IPS DF 6.9 (cell line): ENCODE measurements around the gene GDAP1L1.
"Not testable (repeated sequence)": the region's sequence is repeated elsewhere in the genome, so short reads cannot be mapped to it uniquely, and the experiment has no call there.

ENCODE experiments used
- DNase-seq: peaks from one replicate; pipeline ENCODE4 v3.0.0-alpha.2; 2013; ENCODE audit warnings: low read depth, low spot score
- H3K27ac ChIP-seq: one replicate; pipeline ENCODE4 v1.5.1; 2013; ENCODE audit warnings: low read length, control low read depth
- H3K27me3 ChIP-seq: 2 replicates; pipeline ENCODE4 v1.6.1; 2013; ENCODE audit warnings: mild to moderate bottlenecking, low read length; ENCODE audit not compliant: control insufficient read depth, insufficient read depth
- H3K36me3 ChIP-seq: 2 replicates; pipeline ENCODE4 v1.6.1; 2013; ENCODE audit warnings: low read length; ENCODE audit not compliant: control insufficient read depth, insufficient read depth
- H3K4me1 ChIP-seq: 2 replicates; pipeline ENCODE4 v1.6.1; 2013; ENCODE audit warnings: low read length; ENCODE audit not compliant: control insufficient read depth, insufficient read depth
- H3K4me3 ChIP-seq: 2 replicates; pipeline ENCODE4 v1.5.1; 2013; ENCODE audit warnings: mild to moderate bottlenecking, low read length
- H3K9me3 ChIP-seq: 2 replicates; pipeline ENCODE4 v1.6.1; 2013; ENCODE audit warnings: low read length, inconsistent platforms; ENCODE audit not compliant: control insufficient read depth, insufficient read depth
- WGBS: extraction: QIAGEN DNeasy Blood & Tissue Kit; methylation state at CpG from one replicate; pipeline ENCODE4 v1.1.7; 2013; ENCODE audit warnings: mixed read lengths, missing lambda C conversion rate; ENCODE audit not compliant: insufficient read length, insufficient coverage; 5-methylcytosine and 5-hydroxymethylcytosine counted together

Gene GDAP1L1

DNA sequence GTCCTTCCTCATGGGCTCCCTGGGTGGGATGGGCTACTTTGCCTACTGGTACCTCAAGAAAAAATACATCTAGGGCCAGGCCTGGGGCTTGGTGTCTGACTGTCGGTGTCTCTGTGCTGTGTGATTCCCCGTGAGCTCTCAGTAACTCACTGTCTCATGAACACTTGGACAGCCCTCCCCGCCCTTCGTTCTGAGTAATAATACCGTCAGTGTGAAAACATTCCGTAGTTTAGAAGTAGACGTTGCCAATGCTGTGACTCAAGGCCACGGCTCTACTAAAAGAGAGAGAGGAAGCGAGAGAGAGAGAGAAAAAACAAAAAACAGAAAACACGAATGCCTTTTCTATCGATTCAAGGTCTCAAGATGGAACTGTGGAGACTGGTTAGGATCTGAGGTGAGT is 32.1 kb downstream of the GDAP1L1 start:
- Histone ChIP-seq H3K4me1 (peaks cover 2% of the 10 kb centered on the region; the same call in 1 of the 2 replicates), H3K4me3 (no peak overlapping the region), H3K27me3 (no peaks in the 10 kb centered on the region), H3K9me3 (no peaks in the 10 kb centered on the region), H3K27ac (no peak overlapping the region), H3K36me3 (no peaks in the 10 kb centered on the region)
- DNase-seq, result no peak
- no CpG with 5 or more reads among the region's 11 CpGs for WGBS

DNA sequence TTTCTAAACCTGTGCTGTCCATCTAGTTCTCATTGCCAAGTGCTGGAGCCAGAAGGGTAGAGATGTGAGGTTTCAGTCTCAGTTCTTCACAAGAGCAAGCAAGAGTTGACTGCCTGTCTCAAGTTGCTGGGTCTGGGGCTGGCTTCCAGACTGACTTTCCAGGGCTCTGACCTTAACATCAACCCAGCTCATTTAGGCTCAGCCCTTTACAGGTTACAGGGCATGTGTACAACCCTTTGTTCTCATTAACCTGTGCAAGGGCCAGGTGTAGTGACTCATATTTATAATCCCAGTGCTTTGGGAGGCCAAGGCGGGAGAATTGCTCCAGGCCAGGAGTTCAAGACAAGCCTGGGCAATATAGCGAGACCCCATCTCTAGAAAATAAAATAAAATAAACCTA is 33.3 kb downstream of the GDAP1L1 start:
- no CpG with 5 or more reads among the region's 2 CpGs for WGBS
- H3K27ac ChIP-seq, result no peak overlapping the region
- H3K9me3 ChIP-seq, result no peaks in the 10 kb centered on the region
- H3K4me3 ChIP-seq, result no peak overlapping the region
- no peaks in the 10 kb centered on the region for H3K36me3 ChIP-seq
- DNase-seq, result no peak
- no peaks in the 10 kb centered on the region for H3K27me3 ChIP-seq
- H3K4me1 ChIP-seq, result peaks cover 2% of the 10 kb centered on the region; the same call in 1 of the 2 replicates

DNA sequence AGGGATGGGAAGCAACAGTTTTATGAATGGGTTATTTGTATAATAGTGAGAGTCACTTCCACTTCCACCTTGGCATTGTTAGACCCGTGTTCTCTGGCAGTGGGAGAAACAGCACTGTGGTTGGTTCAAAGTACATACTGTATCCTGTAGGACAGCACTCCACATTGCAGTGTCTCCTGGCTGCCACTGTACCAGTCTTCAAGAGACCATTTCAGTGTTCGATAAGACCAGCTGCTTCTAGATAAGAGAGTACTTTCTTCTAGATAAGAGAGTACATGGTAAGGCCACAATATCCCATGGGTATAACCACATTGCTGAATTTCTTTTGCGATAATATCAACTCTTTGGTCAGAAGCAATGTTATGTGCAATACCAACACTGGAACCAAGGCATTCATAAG is 35.1 kb downstream of the GDAP1L1 start:
- no CpG with 5 or more reads among the region's 3 CpGs for WGBS
- Histone ChIP-seq H3K4me3 (no peak overlapping the region), H3K36me3 (no peaks in the 10 kb centered on the region), H3K4me1 (peaks cover 2% of the 10 kb centered on the region; the same call in 1 of the 2 replicates), H3K27ac (no peak overlapping the region), H3K27me3 (no peaks in the 10 kb centered on the region), H3K9me3 (no peaks in the 10 kb centered on the region)
- DNase-seq, result no peak

DNA sequence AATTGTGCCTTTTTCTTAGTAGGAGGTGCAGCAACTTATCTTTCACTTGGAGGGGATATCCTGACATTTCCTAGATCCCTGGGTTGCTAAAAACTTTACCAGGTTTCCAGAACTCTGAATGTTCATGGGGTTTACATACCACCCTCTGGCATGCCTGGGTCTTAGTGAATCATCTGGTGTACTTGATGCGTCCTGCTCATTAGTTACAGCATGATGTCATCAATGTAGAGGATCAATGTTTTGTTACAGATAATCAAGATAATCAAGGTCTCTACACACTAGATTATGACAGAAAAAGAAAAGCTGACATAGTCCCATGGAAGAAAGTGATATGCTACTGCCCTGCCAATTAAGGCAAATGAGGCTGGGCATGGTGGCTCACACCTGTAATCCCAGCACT is 36.9 kb downstream of the GDAP1L1 start:
- H3K9me3 ChIP-seq, result no peaks in the 10 kb centered on the region
- WGBS, result no CpG with 5 or more reads among the region's 1 CpG
- peaks cover 2% of the 10 kb centered on the region; the same call in 1 of the 2 replicates for H3K4me1 ChIP-seq
- H3K27me3 ChIP-seq, result no peaks in the 10 kb centered on the region
- no peaks in the 10 kb centered on the region for H3K36me3 ChIP-seq
- H3K27ac ChIP-seq, result no peak overlapping the region
- H3K4me3 ChIP-seq, result no peak overlapping the region
- DNase-seq, result no peak

DNA sequence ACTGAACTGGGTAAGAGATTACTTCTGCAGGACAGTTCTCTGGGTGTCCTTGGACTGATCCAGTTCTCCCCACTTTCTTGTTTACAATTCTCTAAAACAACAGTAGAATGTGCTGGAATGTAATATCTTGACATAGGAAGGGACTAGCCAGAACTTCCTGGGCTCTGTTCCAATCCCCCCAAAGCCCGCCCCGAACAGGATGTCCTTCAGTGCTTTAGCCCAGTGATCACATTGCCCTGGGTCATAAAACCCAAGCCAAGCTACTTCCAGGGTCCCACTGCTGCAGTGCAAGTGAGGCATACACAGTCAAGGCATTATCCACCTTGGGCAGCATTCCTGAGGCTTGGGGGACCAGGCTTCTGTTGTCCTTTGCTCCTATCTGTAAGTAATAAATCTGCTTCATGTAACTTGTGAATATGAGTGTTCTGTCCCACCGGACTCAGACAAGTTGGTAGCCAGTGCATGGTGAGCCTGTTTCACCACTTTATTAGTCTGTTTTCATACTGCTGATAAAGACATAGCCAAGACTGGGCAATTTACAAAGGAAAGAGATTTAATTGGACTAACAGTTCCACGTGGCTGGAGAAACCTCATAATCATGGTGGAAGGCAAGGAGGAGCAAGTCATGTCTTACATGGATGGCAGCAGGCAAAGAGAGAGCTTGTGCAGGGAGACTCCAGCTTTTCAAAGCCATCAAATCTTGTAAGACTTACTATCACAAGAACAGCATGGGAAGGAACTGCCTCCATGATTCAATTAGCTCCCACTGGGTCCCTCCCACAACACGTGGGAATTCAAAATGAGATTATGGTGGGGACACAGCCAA is 40.4 kb downstream of the GDAP1L1 start:
- no peaks in the 10 kb centered on the region for H3K36me3 ChIP-seq
- H3K4me1 ChIP-seq, result peaks cover 2% of the 10 kb centered on the region; the same call in 1 of the 2 replicates
- H3K27ac ChIP-seq, result no peak overlapping the region
- no peaks in the 10 kb centered on the region for H3K9me3 ChIP-seq
- no peak overlapping the region for H3K4me3 ChIP-seq
- no peak for DNase-seq
- WGBS, result no CpG with 5 or more reads among the region's 5 CpGs
- no peaks in the 10 kb centered on the region for H3K27me3 ChIP-seq

DNA sequence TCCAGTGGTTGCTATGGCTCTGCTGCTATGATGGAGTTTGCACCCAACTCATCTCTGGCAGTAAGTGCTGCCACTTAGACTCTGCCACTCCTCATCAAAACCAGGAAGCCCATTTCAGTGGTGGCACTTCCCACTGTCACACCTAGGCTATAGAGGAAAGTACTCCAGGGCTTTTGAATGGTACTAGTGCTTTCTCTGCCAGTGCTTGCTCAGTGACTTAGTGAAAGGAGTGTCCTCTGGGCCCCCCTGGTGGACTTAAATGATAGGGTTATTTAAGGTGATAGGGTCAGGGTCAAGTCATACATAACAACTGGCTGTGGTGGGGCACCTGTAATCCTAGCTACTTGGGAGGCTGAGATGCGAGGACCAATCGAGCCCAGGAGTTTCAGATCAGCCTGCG is 41.1 kb downstream of the GDAP1L1 start:
- H3K27me3 ChIP-seq, result no peaks in the 10 kb centered on the region
- H3K4me3 ChIP-seq, result no peak overlapping the region
- H3K9me3 ChIP-seq, result no peaks in the 10 kb centered on the region
- H3K36me3 ChIP-seq, result no peaks in the 10 kb centered on the region
- DNase-seq, result no peak
- no CpG with 5 or more reads among the region's 3 CpGs for WGBS
- H3K27ac ChIP-seq, result no peak overlapping the region
- H3K4me1 ChIP-seq, result peaks cover 2% of the 10 kb centered on the region; the same call in 1 of the 2 replicates

DNA sequence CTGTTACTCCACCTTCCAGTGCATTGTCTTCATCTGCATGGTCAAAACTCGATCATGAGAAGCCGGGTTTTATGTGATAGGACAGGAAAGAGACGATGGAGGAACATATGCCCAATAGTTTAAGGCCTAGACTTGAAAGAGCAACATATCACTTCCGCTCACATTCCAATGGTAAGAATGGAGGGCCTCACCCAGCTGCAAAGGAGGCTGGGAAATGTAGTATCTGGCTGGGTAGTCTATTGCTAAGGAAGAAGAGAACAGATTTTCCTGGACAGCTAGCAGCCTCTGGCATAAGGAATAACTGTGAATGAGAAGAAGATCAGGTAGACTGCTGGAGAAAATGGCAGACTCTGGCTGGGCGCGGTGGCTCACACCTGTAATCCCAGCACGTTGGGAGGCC is 44.6 kb downstream of the GDAP1L1 start:
- DNase-seq, result no peak
- no CpG with 5 or more reads among the region's 7 CpGs for WGBS
- no peaks in the 10 kb centered on the region for H3K9me3 ChIP-seq
- H3K27ac ChIP-seq, result no peak overlapping the region
- H3K36me3 ChIP-seq, result no peaks in the 10 kb centered on the region
- H3K4me3 ChIP-seq, result no peak overlapping the region
- H3K4me1 ChIP-seq, result no peaks in the 10 kb centered on the region
- H3K27me3 ChIP-seq, result no peaks in the 10 kb centered on the region

DNA sequence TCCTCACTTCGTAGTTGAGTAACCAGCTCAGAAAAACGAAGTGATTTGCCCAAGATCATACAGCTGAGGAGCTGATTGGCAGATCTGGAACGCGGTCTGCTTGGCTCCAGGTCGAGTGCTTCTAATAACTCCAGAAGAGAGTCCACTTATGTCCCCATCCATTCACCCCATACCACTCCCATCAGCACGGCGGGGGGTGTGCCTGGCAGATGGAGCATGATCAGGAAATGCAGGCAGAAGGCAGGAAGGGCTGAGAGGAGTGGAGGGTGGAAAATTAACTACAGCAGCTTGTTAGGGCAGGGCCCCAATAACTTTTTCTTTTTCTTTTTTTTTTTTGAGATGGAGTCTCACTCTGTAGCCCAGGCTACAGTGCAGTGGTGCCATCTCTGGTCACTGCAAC is 48.9 kb downstream of the GDAP1L1 start:
- no peak for DNase-seq
- Histone ChIP-seq H3K9me3 (no peaks in the 10 kb centered on the region), H3K4me1 (no peaks in the 10 kb centered on the region; the same call in 1 of the 2 replicates), H3K27me3 (no peaks in the 10 kb centered on the region), H3K36me3 (no peaks in the 10 kb centered on the region), H3K4me3 (no peak overlapping the region), H3K27ac (no peak overlapping the region)
- WGBS, result no CpG with 5 or more reads among the region's 7 CpGs

DNA sequence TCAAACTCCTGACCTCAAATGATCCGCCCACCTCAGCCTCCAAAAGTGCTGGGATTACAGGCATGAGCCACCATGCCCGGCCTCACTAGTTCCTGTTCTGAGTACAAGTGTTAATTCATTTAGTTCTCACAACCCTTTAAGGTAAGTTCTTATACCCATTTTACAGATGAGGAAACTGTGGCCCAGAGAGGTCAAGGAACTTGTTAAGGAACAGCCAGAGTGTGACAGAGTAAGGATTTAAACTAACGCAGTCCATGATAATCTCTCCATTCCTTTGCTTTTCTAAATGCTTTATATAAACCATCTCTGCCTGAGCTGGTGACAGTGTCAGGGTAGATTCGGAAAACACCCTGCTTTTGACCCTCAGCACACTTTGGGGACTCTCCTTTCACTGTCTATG is 50.6 kb downstream of the GDAP1L1 start:
- Histone ChIP-seq H3K4me1 (no peaks in the 10 kb centered on the region; the same call in 1 of the 2 replicates), H3K27me3 (no peaks in the 10 kb centered on the region), H3K9me3 (no peaks in the 10 kb centered on the region), H3K4me3 (no peak overlapping the region), H3K36me3 (no peaks in the 10 kb centered on the region), H3K27ac (no peak overlapping the region)
- WGBS, result no CpG with 5 or more reads among the region's 4 CpGs
- DNase-seq, result no peak

DNA sequence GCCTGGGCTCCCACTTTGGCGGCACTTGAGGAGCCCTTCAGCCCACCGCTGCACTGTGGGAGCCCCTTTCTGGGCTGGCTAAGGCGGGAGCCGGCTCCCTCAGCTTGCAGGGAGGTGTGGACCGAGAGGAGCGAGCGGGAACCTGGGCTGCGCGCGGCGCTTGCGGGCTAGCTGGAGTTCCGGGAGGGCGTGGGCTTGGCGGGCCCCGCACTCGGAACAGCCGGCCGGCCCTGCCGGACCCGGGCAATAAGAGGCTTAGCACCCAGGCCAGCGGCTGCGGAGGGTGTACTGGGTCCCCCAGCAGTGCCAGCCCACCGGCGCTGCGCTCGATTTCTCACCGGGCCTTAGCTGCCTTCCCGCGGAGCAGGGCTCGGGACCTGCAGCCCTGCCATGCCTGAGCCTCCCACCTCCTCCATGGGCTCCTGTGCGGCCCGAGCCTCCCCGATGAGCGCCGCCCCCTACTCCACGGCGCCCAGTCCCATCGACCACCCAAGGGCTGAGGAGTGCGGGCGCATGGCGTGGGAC is 52.0 kb downstream of the GDAP1L1 start:
- H3K9me3 ChIP-seq, H3K27me3 ChIP-seq, DNase-seq, H3K4me1 ChIP-seq, H3K36me3 ChIP-seq, H3K4me3 ChIP-seq, H3K27ac ChIP-seq: not testable (repeated sequence)
- no CpG with 5 or more reads among the region's 42 CpGs for WGBS

DNA sequence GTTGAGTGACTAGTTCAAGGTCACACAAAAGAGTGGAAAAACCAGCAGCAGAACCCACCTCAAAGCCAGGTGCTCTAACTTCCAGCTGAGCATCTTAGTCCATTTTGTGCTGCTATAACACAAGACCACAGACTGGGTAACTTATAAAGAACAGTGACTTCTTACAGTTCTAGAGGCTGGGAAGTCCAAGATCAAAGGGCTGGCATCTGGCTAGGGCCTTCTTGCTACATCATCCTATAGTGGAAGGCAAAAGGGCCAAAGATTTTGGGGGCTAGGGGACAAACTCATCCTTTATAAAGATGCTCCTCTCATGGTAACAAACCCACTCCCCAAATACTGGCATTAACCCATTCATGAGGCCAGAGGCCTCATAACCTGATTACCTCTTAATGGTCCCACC is 54.2 kb downstream of the GDAP1L1 start:
- H3K27me3 ChIP-seq, result no peaks in the 10 kb centered on the region
- no peak overlapping the region for H3K27ac ChIP-seq
- H3K9me3 ChIP-seq, result no peaks in the 10 kb centered on the region
- H3K4me1 ChIP-seq, result no peaks in the 10 kb centered on the region; the same call in 1 of the 2 replicates
- H3K4me3 ChIP-seq, result no peak overlapping the region
- no peaks in the 10 kb centered on the region for H3K36me3 ChIP-seq
- no peak for DNase-seq
